ENCODE data around the gene PPP4R3B.

PPP4R3B gene

DNA sequence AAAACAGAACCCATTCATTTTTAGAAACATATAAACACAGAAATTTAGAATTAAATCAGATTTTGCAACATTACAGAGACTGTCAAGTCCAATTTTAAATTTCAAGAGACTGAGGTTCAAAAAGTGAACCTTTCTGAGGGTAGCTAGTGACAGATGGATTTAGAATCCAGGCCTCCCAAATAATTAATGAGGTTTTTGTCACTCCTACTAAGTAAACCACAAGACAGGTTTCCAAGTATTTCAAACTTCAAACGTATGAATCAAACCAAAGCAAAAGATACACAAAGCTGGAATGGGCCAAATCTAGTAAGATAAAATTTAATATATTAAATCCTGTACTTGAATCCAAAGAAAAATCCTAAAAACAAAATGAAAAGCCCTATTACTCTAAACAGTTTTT is 25.3 kb downstream of the PPP4R3B start:
- ATAC-seq = no peak
- TF ChIP-seq ZNF8 (CRISPR knock-in tag; IDR thresholded peaks at IDR 0.05) (no peak), CSDC2 (CRISPR knock-in tag; IDR thresholded peaks at IDR 0.05) (no peak), SNAI2 (CRISPR knock-in tag; IDR thresholded peaks at IDR 0.05) (no peak), TOX (CRISPR knock-in tag; IDR thresholded peaks at IDR 0.05; ENCODE audit: borderline replicate concordance) (no peak), CREB5 (CRISPR knock-in tag; IDR thresholded peaks at IDR 0.05; ENCODE audit: low read depth) (no peak), ZNF70 (CRISPR knock-in tag; IDR thresholded peaks at IDR 0.05) (no peak)
- TF ChIP-seq, protein P1, sequence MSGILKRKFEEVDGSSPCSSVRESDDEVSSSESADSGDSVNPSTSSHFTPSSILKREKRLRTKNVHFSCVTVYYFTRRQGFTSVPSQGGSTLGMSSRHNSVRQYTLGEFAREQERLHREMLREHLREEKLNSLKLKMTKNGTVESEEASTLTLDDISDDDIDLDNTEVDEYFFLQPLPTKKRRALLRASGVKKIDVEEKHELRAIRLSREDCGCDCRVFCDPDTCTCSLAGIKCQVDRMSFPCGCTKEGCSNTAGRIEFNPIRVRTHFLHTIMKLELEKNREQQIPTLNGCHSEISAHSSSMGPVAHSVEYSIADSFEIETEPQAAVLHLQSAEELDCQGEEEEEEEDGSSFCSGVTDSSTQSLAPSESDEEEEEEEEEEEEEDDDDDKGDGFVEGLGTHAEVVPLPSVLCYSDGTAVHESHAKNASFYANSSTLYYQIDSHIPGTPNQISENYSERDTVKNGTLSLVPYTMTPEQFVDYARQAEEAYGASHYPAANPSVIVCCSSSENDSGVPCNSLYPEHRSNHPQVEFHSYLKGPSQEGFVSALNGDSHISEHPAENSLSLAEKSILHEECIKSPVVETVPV (CRISPR knock-in tag; IDR thresholded peaks at IDR 0.05) = no peak

DNA sequence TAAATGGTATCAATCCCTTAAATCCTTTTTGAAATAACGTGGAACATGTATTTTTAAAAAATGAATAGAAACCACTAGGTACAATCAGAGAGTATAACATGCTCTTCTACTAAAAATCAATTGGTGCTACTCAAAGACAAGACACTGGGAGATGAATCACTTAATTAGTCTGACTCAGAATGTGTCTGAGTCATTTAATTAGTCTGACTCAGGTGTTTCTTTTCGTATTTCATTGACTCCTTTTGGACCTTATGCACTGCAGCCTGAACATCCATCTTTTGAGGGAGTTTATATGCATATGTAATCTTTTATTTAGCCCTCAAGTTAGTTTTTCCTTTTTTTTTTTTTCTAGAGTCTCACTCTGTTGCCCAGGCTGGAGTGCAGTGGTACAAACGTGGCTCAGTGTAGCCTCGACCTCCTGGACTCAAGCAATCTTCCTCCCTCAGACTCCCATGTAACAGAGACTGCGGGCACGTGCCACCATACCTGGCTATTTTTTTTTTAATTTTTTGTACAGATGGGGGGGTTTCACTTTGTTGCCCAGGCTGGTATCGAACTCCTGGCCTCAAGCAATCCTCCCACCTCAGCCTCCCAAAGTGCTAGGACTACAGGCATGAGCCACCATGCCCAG is 26.5 kb downstream of the PPP4R3B start:
- peak; percentile 51; the same call in 2 of the 3 replicates for ATAC-seq
- TF ChIP-seq POU6F1 (CRISPR knock-in tag; IDR thresholded peaks at IDR 0.05; ENCODE audit: borderline replicate concordance, low read depth) (no peak), GLIS3 (CRISPR knock-in tag; IDR thresholded peaks at IDR 0.05) (no peak), TOX (CRISPR knock-in tag; IDR thresholded peaks at IDR 0.05; ENCODE audit: borderline replicate concordance) (no peak), CREB5 (CRISPR knock-in tag; IDR thresholded peaks at IDR 0.05; ENCODE audit: low read depth) (no peak), TCF4 (CRISPR knock-in tag; IDR thresholded peaks at IDR 0.05; ENCODE audit: borderline replicate concordance) (no peak), RARB (CRISPR knock-in tag; IDR thresholded peaks at IDR 0.05) (no peak), ZNF565 (CRISPR knock-in tag; conservative IDR thresholded peaks at IDR 0.05; ENCODE audit: low read depth) (no peak), ZC3H10 (CRISPR knock-in tag; IDR thresholded peaks at IDR 0.05) (no peak), ARNTL (CRISPR knock-in tag; IDR thresholded peaks at IDR 0.05; ENCODE audit: borderline replicate concordance, low read depth) (no peak), ZNF8 (CRISPR knock-in tag; IDR thresholded peaks at IDR 0.05) (no peak), ZFP3 (CRISPR knock-in tag; IDR thresholded peaks at IDR 0.05) (no peak), BACH2 (CRISPR knock-in tag; IDR thresholded peaks at IDR 0.05; ENCODE audit: borderline replicate concordance) (no peak), PPARA (CRISPR knock-in tag; IDR thresholded peaks at IDR 0.05; ENCODE audit: borderline replicate concordance) (no peak), ISL1 (CRISPR knock-in tag; IDR thresholded peaks at IDR 0.05) (no peak), CSDC2 (CRISPR knock-in tag; IDR thresholded peaks at IDR 0.05) (no peak), ZNF70 (CRISPR knock-in tag; IDR thresholded peaks at IDR 0.05) (no peak)
- TF ChIP-seq, protein P2, sequence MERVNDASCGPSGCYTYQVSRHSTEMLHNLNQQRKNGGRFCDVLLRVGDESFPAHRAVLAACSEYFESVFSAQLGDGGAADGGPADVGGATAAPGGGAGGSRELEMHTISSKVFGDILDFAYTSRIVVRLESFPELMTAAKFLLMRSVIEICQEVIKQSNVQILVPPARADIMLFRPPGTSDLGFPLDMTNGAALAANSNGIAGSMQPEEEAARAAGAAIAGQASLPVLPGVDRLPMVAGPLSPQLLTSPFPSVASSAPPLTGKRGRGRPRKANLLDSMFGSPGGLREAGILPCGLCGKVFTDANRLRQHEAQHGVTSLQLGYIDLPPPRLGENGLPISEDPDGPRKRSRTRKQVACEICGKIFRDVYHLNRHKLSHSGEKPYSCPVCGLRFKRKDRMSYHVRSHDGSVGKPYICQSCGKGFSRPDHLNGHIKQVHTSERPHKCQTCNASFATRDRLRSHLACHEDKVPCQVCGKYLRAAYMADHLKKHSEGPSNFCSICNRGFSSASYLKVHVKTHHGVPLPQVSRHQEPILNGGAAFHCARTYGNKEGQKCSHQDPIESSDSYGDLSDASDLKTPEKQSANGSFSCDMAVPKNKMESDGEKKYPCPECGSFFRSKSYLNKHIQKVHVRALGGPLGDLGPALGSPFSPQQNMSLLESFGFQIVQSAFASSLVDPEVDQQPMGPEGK (CRISPR knock-in tag; IDR thresholded peaks at IDR 0.05; ENCODE audit: borderline replicate concordance) = no peak
- TF ChIP-seq, protein P3, sequence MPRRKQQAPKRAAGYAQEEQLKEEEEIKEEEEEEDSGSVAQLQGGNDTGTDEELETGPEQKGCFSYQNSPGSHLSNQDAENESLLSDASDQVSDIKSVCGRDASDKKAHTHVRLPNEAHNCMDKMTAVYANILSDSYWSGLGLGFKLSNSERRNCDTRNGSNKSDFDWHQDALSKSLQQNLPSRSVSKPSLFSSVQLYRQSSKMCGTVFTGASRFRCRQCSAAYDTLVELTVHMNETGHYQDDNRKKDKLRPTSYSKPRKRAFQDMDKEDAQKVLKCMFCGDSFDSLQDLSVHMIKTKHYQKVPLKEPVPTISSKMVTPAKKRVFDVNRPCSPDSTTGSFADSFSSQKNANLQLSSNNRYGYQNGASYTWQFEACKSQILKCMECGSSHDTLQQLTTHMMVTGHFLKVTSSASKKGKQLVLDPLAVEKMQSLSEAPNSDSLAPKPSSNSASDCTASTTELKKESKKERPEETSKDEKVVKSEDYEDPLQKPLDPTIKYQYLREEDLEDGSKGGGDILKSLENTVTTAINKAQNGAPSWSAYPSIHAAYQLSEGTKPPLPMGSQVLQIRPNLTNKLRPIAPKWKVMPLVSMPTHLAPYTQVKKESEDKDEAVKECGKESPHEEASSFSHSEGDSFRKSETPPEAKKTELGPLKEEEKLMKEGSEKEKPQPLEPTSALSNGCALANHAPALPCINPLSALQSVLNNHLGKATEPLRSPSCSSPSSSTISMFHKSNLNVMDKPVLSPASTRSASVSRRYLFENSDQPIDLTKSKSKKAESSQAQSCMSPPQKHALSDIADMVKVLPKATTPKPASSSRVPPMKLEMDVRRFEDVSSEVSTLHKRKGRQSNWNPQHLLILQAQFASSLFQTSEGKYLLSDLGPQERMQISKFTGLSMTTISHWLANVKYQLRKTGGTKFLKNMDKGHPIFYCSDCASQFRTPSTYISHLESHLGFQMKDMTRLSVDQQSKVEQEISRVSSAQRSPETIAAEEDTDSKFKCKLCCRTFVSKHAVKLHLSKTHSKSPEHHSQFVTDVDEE (CRISPR knock-in tag; IDR thresholded peaks at IDR 0.05) = no peak
- TF ChIP-seq, protein P1 (CRISPR knock-in tag; IDR thresholded peaks at IDR 0.05) = no peak

All from SK-N-SH treated with all-trans-retinoic acid at 6 μM for 48 hours (cell line).